Measurements from ENCODE around the gene MECP2.
A peak's percentile ranks its signal among the peaks of the same experiment; 100 is the strongest.
"Not testable (repeated sequence)": the region's sequence is repeated elsewhere in the genome, so short reads cannot be mapped to it uniquely, and the experiment has no call there.

MECP2 gene

GRCh38 chrX:153984351-153985178 lies 113.0 kb downstream of the MECP2 start:
- peak in 1 of 2 donors; percentile 45 for DNase-seq

GRCh38 chrX:153983321-153983801 lies 114.2 kb downstream of the MECP2 start:
- DNase-seq = peak in 1 of 2 donors; percentile 60

- peak; percentile 44 to 52 for DNase-seq
Measured at GRCh38 chrX:153981771-153982533, 115.6 kb downstream of the MECP2 start.

- no peak for DNase-seq
Measured at GRCh38 chrX:153981231-153981630, 116.3 kb downstream of the MECP2 start.

- not testable (repeated sequence) for DNase-seq
Measured at GRCh38 chrX:153980394-153980793, 117.1 kb downstream of the MECP2 start.

GRCh38 chrX:153974726-153975286 lies 122.7 kb downstream of the MECP2 start:
- no peak for DNase-seq

GRCh38 chrX:153974003-153974725 lies 123.4 kb downstream of the MECP2 start:
- peak in 1 of 2 donors; percentile 41 for DNase-seq

GRCh38 chrX:153973127-153974002 lies 124.2 kb downstream of the MECP2 start:
- no peak for DNase-seq

- DNase-seq = peak; percentile 79 to 82
Measured at GRCh38 chrX:153972368-153973126, 125.0 kb downstream of the MECP2 start, which contains the start of gene TMEM187. Gene TMEM187, plus strand, starts transcription at chrX:153972754. Its CDS starts 9,309 bp downstream, at chrX:153982063.

Measured in inflammatory macrophage treated with lipopolysaccharide for 1 hour (primary cell).